Fibroblast of pulmonary artery (primary cell): ENCODE data around the gene IKZF4.

Source experiments
- DNase-seq: peaks from one replicate; pipeline ENCODE4 v3.0.0-alpha.2; 2010; ENCODE audit warnings: low read depth
- H3K4me3 ChIP-seq: replicated peaks from 2 replicates; pipeline ENCODE4 v1.5.1; 2011; ENCODE audit warnings: low read depth, mild to moderate bottlenecking, control low read depth, low read length, moderate library complexity
- CTCF ChIP-seq: IDR thresholded peaks from 2 replicates; pipeline ENCODE4 v1.5.1; 2011; ENCODE audit warnings: mild to moderate bottlenecking, control low read depth, low read length, inconsistent platforms; ENCODE audit errors: missing control alignments

The IKZF4 gene

GRCh38 chr12:56014205-56014604 is 6.6 kb upstream of the IKZF4 start:
- no peak for DNase-seq
- TF ChIP-seq CTCF = no peak
- H3K4me3 ChIP-seq = no peak overlapping the region

DNA sequence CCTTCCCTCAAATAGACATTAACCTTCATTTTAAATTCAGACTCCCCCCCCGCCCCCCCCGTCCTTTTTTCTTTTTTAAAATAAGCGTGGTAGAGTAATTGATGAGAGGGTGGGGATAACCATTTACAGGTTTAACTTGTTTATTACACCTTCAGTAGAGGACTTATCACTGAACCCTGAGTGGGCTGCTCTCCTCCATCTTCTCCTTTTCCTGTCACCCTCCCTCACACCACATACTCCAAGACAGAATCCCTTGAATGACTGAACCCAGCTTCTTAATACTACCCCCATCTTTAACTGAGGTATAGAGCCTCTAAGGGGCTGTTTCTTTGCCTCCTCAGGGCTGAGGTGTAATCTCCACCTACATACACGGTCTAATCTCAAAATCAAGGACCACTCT is 3.7 kb upstream of the IKZF4 start:
- DNase-seq = no peak
- TF ChIP-seq CTCF = no peak
- H3K4me3 ChIP-seq = no peak overlapping the region

- TF ChIP-seq CTCF = no peak
- DNase-seq = no peak
- no peak overlapping the region for H3K4me3 ChIP-seq
These were observed 2.5 kb upstream of the IKZF4 start for GRCh38 chr12:56018356-56018755.

DNA sequence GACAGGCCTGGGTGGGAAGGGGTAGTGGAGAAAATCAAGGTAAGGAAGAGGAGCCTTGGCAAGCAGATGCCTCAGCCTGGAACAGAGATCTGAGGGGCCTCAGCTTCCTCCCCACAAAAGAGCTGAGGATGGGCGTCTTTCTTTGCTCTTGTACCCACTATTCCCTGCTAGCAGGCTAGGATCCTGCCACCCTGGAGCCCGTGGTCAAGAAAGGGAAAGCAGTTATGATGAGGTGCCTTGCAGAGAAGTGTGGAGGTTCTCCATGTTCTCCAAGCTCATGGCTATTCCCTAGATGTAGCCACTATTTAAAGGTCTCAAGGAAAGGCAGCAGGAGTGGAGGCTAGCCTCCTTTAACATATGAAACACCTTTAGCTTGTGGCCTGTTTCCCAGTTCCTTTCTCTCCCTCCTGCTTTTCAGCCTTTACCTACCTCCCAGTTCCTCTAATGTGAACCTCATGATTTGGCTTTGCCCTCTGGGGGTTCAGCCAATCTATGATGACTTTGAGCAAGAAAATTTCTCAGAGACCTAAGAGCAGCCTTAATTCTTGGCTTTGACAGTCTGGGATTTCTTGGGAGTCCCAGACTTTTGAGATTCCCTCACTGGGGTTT is 1.1 kb downstream of the IKZF4 start:
- DNase-seq = no peak
- H3K4me3 ChIP-seq = peak overlapping the region; percentile 36
- no peak for TF ChIP-seq CTCF

DNA sequence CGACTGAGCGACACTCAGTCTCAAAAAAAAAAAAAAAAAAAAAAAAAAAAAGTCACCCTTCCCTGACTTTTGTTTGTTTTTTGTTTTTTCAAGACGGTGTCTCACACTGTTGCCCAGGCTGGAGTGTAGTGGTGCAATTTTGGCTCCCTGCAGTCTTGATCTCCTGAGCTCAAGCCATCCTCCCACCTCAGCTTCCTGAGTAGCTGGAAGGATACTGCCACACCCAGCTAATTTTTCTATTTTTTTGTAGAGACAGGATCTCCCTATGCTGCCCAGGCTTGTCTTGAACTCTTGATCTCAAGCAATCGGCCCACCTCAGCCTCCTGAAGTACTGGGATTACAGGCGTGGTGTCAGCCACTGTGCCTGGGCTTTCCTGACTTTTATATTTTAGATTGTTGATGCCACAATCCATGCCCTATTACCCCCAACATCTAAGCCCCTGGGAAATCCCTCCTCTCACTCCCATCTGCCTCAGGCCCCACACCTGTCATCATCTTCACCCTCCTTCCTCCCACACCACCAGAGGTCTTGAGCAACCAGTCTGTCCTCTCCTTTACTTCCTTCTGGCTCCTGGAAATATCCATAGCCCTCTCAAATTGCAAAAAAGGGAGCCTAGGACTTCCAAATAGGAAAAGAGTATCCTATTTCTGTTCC is 7.8 kb downstream of the IKZF4 start:
- peak; percentile 48 for DNase-seq
- H3K4me3 ChIP-seq = no peak overlapping the region
- TF ChIP-seq CTCF = no peak

DNA sequence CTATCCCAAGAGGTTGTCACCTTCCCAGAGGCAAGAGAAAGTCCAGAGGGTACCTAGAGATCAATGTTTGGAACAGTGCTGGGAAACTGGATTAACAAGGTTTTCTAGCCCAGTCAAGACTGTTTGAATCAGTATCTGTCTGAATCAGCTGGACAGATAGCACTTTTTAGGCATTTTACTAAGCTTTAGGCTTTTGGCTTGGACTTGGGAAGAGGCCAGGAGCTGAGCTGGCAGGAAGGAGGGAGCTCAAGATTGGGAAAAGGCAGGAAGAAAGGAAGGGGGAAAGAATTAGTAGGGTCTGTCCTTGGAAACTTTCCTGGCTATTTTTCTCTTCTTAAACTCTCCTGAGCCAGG is 8.3 kb downstream of the IKZF4 start:
- TF ChIP-seq CTCF = no peak
- no peak overlapping the region for H3K4me3 ChIP-seq
- peak; percentile 73 for DNase-seq
